GM12878 (cell line): ENCODE measurements around the gene KRTAP10-6.

Experiments
- CBFB ChIP-seq: IDR thresholded peaks from 2 replicates; pipeline ENCODE4 v1.6.1; 2016; ENCODE audit warnings: antibody characterized with exemption, low read depth
- EP300 ChIP-seq, 2 experiments: fragments of 150-350 bp in 1 of 2; IDR thresholded peaks; 2 replicates each; pipeline ENCODE4 v1.6.1; 2011 to 2012; ENCODE audit warnings: low read depth in 2 of 2, low read length in 2 of 2, borderline replicate concordance in 1 of 2, improper control_type of control experiment in 1 of 2, inconsistent platforms in 1 of 2; ENCODE audit not compliant: control insufficient read depth in 1 of 2
- JUNB ChIP-seq: IDR thresholded peaks from 2 replicates; pipeline ENCODE4 v1.6.1; 2016; ENCODE audit warnings: antibody characterized with exemption, mild to moderate bottlenecking
- MTA2 ChIP-seq: fragments of 450-650 bp; IDR thresholded peaks from 2 replicates; pipeline ENCODE4 v1.6.1; 2016; ENCODE audit warnings: low read depth, mild to moderate bottlenecking, moderate library complexity
- RCOR1 ChIP-seq: conservative IDR thresholded peaks from 2 replicates; pipeline ENCODE4 v1.6.1; 2012; ENCODE audit warnings: low read depth, low read length, improper control_type of control experiment
- RELA ChIP-seq: fragments of 450-650 bp; IDR thresholded peaks from 2 replicates; pipeline ENCODE4 v1.8.0; 2014; ENCODE audit warnings: borderline replicate concordance; ENCODE audit not compliant: partially characterized antibody
- RFX5 ChIP-seq: IDR thresholded peaks from 2 replicates; pipeline ENCODE4 v1.6.1; 2011; ENCODE audit warnings: low read depth, low read length, improper control_type of control experiment
- TAF1 ChIP-seq: IDR thresholded peaks from 2 replicates; pipeline ENCODE4 v1.6.1; 2011; ENCODE audit warnings: mild to moderate bottlenecking, low read depth, low read length, borderline replicate concordance
- TF ChIP-seq, protein P1 (sequence below): fragments of 450-650 bp; IDR thresholded peaks from 2 replicates; pipeline ENCODE4 v1.6.1; 2018; ENCODE audit warnings: mild to moderate bottlenecking, low read depth, moderate library complexity; ENCODE audit not compliant: partially characterized antibody
- TF ChIP-seq, protein P2 (sequence below), 3 experiments: IDR thresholded peaks in 2 of 3; conservative IDR thresholded peaks in 1 of 3; 2 replicates each; pipeline ENCODE4 v1.5.1; 2011; ENCODE audit warnings: low read depth in 3 of 3, low read length in 3 of 3, mild to moderate bottlenecking in 3 of 3, control low read depth in 2 of 3, moderate library complexity in 2 of 3, inconsistent platforms in 1 of 3, mixed read lengths in 1 of 3; ENCODE audit not compliant: control insufficient read depth in 2 of 3, insufficient read depth in 1 of 3; ENCODE audit errors: extremely low read depth in 1 of 3
- TF ChIP-seq, protein P3 (sequence below): IDR thresholded peaks from 2 replicates; pipeline ENCODE4 v1.6.1; 2012; ENCODE audit warnings: low read length, inconsistent platforms
- TF ChIP-seq, protein P4 (sequence below): IDR thresholded peaks from 2 replicates; pipeline ENCODE4 v1.6.1; 2012; ENCODE audit warnings: low read depth, low read length, improper control_type of control experiment

DNA sequence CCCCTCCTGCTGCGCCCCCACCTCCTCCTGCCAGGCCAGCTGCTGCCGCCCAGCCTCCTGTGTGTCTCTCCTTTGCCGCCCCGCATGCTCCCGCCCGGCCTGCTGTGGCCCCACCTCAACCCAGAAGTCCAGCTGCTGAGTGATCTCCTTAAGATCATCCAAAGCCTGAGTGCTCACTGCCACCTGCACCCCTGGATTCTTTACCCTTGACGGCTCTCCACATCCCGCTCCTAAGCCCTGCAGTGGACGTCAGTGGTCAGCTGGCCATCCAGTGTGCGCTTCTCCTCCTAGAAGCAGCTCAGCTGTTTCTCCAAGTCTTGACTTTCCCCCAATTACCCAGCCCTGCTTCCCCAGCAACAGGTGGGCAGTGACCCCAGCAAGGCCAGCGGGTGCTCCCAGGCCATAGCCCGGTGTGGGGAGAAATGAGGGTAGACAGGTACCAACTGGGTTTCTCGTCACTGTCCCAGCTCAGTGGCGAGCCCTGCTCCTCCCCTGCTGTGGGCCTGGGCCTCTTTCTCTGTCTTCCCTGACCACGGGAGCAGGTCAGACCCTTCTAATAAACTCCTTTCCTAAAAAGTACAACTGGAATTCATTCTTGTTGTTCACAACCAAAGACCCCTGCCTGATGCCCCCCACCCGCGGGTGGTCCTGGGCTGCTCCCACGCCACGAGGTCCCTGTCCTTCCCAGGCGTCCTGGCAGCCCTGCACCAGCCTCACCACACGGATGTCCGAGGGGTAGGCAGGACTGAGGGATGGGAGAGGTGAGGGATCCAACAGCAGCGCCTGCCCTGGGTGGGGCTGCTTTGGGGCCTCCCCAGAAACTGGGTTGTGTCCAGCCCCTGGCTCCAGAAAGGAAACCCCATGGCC lies 9.5 kb upstream of the KRTAP10-6 start:
- TF ChIP-seq RELA = no peak
- no peak for TF ChIP-seq CBFB
- no peak for TF ChIP-seq RFX5
- TF ChIP-seq JUNB = no peak
- TF ChIP-seq TAF1 = no peak
- TF ChIP-seq, protein P1, sequence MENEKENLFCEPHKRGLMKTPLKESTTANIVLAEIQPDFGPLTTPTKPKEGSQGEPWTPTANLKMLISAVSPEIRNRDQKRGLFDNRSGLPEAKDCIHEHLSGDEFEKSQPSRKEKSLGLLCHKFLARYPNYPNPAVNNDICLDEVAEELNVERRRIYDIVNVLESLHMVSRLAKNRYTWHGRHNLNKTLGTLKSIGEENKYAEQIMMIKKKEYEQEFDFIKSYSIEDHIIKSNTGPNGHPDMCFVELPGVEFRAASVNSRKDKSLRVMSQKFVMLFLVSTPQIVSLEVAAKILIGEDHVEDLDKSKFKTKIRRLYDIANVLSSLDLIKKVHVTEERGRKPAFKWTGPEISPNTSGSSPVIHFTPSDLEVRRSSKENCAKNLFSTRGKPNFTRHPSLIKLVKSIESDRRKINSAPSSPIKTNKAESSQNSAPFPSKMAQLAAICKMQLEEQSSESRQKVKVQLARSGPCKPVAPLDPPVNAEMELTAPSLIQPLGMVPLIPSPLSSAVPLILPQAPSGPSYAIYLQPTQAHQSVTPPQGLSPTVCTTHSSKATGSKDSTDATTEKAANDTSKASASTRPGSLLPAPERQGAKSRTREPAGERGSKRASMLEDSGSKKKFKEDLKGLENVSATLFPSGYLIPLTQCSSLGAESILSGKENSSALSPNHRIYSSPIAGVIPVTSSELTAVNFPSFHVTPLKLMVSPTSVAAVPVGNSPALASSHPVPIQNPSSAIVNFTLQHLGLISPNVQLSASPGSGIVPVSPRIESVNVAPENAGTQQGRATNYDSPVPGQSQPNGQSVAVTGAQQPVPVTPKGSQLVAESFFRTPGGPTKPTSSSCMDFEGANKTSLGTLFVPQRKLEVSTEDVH = no peak
- TF ChIP-seq, protein P2, sequence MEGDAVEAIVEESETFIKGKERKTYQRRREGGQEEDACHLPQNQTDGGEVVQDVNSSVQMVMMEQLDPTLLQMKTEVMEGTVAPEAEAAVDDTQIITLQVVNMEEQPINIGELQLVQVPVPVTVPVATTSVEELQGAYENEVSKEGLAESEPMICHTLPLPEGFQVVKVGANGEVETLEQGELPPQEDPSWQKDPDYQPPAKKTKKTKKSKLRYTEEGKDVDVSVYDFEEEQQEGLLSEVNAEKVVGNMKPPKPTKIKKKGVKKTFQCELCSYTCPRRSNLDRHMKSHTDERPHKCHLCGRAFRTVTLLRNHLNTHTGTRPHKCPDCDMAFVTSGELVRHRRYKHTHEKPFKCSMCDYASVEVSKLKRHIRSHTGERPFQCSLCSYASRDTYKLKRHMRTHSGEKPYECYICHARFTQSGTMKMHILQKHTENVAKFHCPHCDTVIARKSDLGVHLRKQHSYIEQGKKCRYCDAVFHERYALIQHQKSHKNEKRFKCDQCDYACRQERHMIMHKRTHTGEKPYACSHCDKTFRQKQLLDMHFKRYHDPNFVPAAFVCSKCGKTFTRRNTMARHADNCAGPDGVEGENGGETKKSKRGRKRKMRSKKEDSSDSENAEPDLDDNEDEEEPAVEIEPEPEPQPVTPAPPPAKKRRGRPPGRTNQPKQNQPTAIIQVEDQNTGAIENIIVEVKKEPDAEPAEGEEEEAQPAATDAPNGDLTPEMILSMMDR (IDR thresholded peaks at IDR 0.05 in 2 of 3, conservative IDR thresholded peaks at IDR 0.05 in 1 of 3; ENCODE audit: control insufficient read depth in 2 of 3, extremely low read depth in 1 of 3, insufficient read depth in 1 of 3, low read depth in 3 of 3, low read length in 3 of 3) = no peak
- TF ChIP-seq, protein P3, sequence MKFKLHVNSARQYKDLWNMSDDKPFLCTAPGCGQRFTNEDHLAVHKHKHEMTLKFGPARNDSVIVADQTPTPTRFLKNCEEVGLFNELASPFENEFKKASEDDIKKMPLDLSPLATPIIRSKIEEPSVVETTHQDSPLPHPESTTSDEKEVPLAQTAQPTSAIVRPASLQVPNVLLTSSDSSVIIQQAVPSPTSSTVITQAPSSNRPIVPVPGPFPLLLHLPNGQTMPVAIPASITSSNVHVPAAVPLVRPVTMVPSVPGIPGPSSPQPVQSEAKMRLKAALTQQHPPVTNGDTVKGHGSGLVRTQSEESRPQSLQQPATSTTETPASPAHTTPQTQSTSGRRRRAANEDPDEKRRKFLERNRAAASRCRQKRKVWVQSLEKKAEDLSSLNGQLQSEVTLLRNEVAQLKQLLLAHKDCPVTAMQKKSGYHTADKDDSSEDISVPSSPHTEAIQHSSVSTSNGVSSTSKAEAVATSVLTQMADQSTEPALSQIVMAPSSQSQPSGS = no peak
- no peak for TF ChIP-seq RCOR1
- TF ChIP-seq EP300 (IDR thresholded peaks at IDR 0.05; ENCODE audit: borderline replicate concordance in 1 of 2, control insufficient read depth in 1 of 2, low read depth in 2 of 2, low read length in 2 of 2) = no peak
- TF ChIP-seq, protein P4, sequence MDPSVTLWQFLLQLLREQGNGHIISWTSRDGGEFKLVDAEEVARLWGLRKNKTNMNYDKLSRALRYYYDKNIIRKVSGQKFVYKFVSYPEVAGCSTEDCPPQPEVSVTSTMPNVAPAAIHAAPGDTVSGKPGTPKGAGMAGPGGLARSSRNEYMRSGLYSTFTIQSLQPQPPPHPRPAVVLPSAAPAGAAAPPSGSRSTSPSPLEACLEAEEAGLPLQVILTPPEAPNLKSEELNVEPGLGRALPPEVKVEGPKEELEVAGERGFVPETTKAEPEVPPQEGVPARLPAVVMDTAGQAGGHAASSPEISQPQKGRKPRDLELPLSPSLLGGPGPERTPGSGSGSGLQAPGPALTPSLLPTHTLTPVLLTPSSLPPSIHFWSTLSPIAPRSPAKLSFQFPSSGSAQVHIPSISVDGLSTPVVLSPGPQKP = no peak
- TF ChIP-seq MTA2 = no peak
